Motor neuron (in vitro differentiated cells): ENCODE results near the gene BAIAP2L2. TPM values are rescaled to one million over a fixed set of nuclear protein-coding genes. Genes with fewer than 3 reads are reported as not detected.
"Not testable (repeated sequence)": the region's sequence is repeated elsewhere in the genome, so short reads cannot be mapped to it uniquely, and the experiment has no call there.

ENCODE experiments used
- ATAC-seq, 8 experiments: fragments of 200-7000 bp; cut with Tn5 transposase; replicated peaks in 6 of 8; 2 replicates each; pipeline ENCODE4 v1.8.0; 2021; ENCODE audit warnings: mild to moderate bottlenecking in 8 of 8, moderate library complexity in 8 of 8
- H3K27ac ChIP-seq, 2 donors: fragments of 250-450 bp; sonication (Bioruptor Pico); 2 replicates each; pipeline ENCODE4 v1.9.0; 2021; ENCODE audit warnings: antibody characterized with exemption in 2 of 2, mild to moderate bottlenecking in 2 of 2, moderate library complexity in 1 of 2
- H3K4me1 ChIP-seq, 2 donors: fragments of 250-450 bp; sonication (Bioruptor Pico); replicated peaks in 1 of 2; 2 replicates each; pipeline ENCODE4 v1.6.1; 2021; ENCODE audit warnings: antibody characterized with exemption in 2 of 2, mild to moderate bottlenecking in 2 of 2, moderate library complexity in 1 of 2
- H3K4me3 ChIP-seq, 5 donors: fragments of 250-450 bp; sonication (Bioruptor Pico); 2 replicates each; pipeline ENCODE4 v1.9.0; 2021; ENCODE audit warnings: antibody characterized with exemption in 5 of 5, mild to moderate bottlenecking in 5 of 5, moderate library complexity in 4 of 5
- WGBS, 10 experiments: fragments of 450-650 bp; shearing (Covaris generic); methylation state at CpG; one replicate each; pipeline ENCODE4 v1.0.0; 2022; 5-methylcytosine and 5-hydroxymethylcytosine counted together
- in situ Hi-C, 9 experiments: fragments of 400-800 bp; cut with MboI; loops; one replicate each; pipeline ENCODE4 v1.15.0; 2021; ENCODE audit warnings: low sequenced_read_pairs in 9 of 9, low pct_unique_long_range_greater_than_20kb in 2 of 9; ENCODE audit not compliant: unreplicated experiment in 9 of 9
- total RNA-seq, 8 experiments: library from RNA; unstranded; fragments of 300-600 nt; gene quantifications; 2 replicates each; pipeline versions ENCODE4 v1.2.3 to v1.2.4, GENCODE V29; 2022

BAIAP2L2 gene, protein sequence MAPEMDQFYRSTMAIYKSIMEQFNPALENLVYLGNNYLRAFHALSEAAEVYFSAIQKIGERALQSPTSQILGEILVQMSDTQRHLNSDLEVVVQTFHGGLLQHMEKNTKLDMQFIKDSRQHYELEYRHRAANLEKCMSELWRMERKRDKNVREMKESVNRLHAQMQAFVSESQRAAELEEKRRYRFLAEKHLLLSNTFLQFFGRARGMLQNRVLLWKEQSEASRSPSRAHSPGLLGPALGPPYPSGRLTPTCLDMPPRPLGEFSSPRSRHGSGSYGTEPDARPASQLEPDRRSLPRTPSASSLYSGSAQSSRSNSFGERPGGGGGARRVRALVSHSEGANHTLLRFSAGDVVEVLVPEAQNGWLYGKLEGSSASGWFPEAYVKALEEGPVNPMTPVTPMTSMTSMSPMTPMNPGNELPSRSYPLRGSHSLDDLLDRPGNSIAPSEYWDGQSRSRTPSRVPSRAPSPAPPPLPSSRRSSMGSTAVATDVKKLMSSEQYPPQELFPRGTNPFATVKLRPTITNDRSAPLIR
- total RNA-seq: 1 to 10 TPM in 2 of 8 experiments, under 1 TPM in 6; 0.21 to 4.2 (median 0.75) TPM

DNA sequence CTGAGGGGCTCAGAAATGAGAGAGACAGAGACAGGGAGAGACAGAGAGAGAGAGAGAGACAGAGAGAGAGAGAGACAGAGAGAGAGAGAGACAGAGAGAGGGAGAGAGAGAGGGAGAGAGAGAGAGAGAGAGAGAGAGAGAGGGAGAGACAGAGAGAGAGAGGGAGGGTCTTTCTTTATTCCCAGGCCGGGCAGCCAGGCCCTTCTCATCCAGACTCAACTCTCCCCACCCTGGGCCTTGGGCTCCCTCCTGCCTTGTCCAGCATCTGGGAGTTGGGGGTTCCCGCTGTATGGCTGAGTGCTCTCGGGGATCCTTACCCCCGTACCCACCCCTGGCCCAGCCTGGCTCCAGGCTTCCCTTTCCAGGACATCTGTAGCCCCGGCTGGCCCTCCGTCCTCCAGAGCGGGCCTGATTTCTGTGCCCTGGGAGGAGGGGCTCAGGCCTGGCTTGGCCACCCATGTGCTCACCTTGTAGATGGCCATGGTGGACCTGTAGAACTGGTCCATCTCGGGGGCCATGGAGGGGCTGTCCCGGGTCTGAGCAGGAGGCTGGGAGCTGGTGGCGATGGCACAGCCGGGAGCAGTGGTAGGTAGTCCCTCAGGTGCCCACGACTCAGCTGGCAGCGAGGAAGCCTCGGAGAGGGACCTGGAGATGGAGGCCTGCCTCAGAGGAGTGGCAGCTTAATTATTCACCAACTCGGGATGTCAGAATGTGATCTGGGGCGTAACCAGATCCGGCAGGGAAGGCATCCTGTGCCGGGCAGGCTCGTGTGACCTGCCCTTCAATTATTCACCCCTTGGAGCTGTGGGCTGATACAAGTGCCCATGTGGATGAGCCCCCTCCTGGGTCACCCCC is at the start of gene BAIAP2L2:
TSS of gene BAIAP2L2 (minus strand) at position 677 of the 855 bp plus-strand sequence. CDS start at position 518, 159 bp downstream.
- H3K27ac ChIP-seq: no peak within 1 kb of the TSS
- ATAC-seq: peak in 5 of 8 experiments; percentile 15 to 75 (median 53)
- in situ Hi-C loops: no loop called here
- no peak within 1 kb of the TSS for H3K4me3 ChIP-seq
- H3K4me1 ChIP-seq: peaks cover 4 to 13% of the 10 kb centered on the region in 2 donors
- WGBS, 10 experiments: 48 to 85% (median 59%) methylated on average over 2 to 6 of the region's 19 CpGs; no CpG with 5 or more reads in 6 of the 10 experiments

DNA sequence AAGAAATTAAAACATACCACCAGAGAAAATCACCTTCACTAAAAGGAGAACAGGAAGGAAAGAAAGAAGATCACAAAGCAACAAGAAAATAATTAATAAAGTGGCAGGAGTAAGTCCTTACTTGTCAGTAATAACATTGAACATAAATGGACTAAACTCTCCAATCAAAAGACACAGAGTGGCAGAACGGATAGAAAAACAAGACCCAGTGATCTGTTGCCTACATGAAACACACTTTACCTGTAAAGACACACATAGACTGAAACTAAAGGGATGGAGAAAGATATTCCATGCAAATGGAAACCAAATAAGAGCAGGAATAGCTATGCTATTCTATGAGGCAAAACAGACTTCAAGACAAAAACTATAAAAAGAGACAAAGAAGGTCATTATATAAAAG is 45.2 kb upstream of the BAIAP2L2 start:
- H3K4me3 ChIP-seq: no peak overlapping the region
- ATAC-seq: no peak
- H3K4me1 ChIP-seq: no peaks in the 10 kb centered on the region
- no peak overlapping the region for H3K27ac ChIP-seq
- in situ Hi-C loops: no loop called here
- WGBS, 10 experiments: 33 to 100% (median 67%) methylated on average over 1 of the region's 1 CpG; no CpG with 5 or more reads in 3 of the 10 experiments

DNA sequence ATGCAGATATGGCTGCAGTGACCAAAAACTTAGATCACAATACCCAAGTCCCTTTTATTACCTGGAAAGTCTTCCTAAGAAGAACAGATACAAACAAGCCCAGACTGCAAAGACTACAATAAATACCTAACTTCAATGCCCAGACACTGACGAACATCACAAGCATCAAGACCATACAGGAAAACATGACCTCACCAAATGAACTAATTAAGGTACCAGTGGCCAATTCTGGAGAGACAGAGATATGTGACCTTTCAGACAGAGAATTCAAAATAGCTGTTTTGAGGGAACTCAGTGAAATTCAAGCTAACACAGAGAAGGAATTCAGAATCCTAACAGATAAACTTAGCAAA is 44.1 kb upstream of the BAIAP2L2 start:
- H3K4me3 ChIP-seq, H3K4me1 ChIP-seq, H3K27ac ChIP-seq, in situ Hi-C loops, ATAC-seq: not testable (repeated sequence)
- WGBS, 10 experiments: 25 to 100% (median 83%) methylated on average over 1 of the region's 1 CpG; no CpG with 5 or more reads in 3 of the 10 experiments

DNA sequence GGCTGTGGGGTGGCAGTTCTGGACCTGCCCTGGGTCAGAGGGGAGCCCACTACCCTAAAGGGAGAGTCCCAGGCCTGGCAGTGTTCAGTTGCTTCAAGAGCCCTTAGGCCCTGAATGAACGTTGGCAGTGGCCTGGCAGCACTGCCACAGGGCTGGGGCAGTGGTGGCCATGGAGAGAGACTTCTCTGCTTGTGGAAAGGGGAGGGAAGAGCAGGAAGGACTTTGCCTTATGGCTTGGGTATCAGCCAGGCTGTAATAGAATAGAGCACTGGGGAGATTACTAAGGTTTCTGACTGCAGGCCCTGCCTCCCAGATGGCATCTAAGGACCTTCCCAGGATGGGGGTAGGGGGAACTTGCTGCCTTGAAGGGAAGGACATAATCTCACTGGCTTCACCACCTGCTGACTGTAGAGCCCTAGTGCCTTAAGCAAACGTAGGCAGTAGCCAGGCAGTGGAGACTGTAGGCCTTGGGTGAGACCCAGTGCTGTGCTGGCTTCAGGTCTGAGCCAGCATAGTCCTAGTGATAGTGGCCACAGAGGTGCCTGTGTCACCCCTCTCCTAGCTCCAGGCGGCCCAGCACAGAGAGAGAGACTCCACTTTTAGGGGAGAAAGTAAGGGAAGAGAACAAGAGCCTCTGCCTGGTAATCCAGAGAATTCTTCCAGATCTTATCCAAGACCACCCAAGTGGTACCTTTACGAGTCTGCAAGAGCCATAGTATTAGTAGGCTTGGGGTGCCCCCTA is 43.5 kb upstream of the BAIAP2L2 start:
- Histone ChIP-seq H3K27ac (no peak overlapping the region), H3K4me1 (no peaks in the 10 kb centered on the region), H3K4me3 (no peak overlapping the region)
- peak in 4 of 8 experiments; percentile 40 to 75 (median 43) for ATAC-seq
- 0 to 90% (median 50%) methylated on average over 1 to 2 of the region's 4 CpGs; no CpG with 5 or more reads in 5 of the 10 experiments for WGBS, 10 experiments
- in situ Hi-C loops: no loop called here

DNA sequence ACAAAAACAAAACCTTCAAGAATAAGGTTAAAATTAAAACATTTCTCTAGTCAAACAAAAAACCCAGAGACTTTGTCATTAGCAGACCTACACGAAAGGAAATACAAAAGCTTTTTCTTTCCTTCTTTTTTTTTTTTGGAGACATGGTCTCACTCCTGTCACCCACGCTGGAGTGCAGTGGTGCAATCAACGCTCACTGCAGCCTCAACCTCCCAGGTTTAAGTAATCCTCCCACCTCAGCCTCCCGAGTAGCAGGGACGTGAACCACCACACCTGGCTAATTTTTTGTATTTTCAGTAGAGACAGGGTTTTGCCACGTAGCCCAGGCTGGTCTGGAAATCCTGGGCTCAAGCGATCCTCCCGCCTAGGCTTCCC is 40.6 kb upstream of the BAIAP2L2 start:
- WGBS, 10 experiments: 40 to 100% (median 87%) methylated on average over 1 to 8 of the region's 8 CpGs; no CpG with 5 or more reads in 1 of the 10 experiments
- H3K27ac ChIP-seq: no peak overlapping the region
- ATAC-seq: no peak
- in situ Hi-C loops: no loop called here
- no peaks in the 10 kb centered on the region for H3K4me1 ChIP-seq
- H3K4me3 ChIP-seq: no peak overlapping the region

DNA sequence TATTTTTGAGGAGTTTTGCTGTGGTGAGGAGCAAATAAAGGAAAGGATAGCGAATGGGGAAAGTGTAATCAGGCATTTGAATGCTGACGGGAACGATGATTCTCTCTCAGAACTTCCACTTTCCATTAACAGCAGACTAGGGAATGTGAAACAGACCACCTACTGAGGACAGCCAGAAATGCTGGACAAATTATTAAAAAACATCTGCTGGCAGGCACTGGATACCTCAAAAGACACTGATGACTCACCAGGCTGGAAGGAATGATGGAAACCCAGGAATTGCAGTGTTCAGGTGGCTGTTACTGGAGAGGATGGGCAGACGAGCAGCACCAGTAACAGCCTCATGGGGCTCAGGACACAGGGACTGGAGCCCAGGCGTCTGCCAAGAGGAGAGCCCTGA is 37.8 kb upstream of the BAIAP2L2 start:
- no peak for ATAC-seq
- H3K27ac ChIP-seq: no peak overlapping the region
- no peaks in the 10 kb centered on the region for H3K4me1 ChIP-seq
- H3K4me3 ChIP-seq: no peak overlapping the region
- in situ Hi-C loops: no loop called here
- WGBS, 10 experiments: 20 to 100% (median 90%) methylated on average over 1 to 5 of the region's 5 CpGs; no CpG with 5 or more reads in 1 of the 10 experiments

DNA sequence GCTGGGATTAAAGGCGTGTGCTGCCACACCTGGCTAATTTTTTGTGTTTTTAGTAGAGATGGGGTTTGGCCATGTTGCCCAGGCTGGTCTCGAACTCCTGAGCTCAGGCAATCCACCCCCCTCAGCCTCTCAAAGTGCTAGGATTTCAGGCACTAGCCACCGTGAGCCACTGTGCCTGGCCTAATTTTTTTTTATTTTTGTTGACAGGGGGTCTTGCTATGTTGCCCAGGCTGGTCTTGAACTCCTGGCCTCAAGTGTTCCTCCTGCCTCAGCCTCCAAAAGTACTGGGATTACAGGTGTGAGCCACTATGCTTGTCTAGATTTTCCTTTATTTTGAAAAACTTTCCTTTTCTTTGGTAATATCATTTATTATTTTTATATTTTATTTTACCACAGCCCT is 35.7 kb upstream of the BAIAP2L2 start:
- in situ Hi-C loops, H3K4me3 ChIP-seq, H3K27ac ChIP-seq, H3K4me1 ChIP-seq, ATAC-seq: not testable (repeated sequence)
- WGBS, 10 experiments: 100% methylated on average over 1 to 2 of the region's 3 CpGs; no CpG with 5 or more reads in 6 of the 10 experiments

DNA sequence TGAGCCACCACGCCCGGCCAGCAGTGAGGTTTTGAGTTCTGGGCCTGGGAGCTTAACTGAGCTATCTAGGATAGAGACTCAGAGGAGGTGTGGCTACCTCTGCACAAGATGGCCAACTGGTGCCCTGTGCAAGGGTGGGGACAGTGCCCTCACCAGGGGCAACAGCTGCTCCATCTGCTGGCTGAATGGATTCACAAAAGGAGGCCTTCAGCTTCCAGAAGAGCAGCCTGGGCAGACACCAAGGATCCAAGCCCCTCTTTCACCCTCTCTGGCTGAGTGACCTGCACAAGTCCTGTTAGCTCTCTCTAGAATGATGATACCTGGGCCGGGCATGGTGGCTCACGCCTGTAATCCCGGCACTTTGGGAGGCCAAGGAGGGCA is 33.5 kb upstream of the BAIAP2L2 start:
- in situ Hi-C loops: no loop called here
- ATAC-seq: no peak

DNA sequence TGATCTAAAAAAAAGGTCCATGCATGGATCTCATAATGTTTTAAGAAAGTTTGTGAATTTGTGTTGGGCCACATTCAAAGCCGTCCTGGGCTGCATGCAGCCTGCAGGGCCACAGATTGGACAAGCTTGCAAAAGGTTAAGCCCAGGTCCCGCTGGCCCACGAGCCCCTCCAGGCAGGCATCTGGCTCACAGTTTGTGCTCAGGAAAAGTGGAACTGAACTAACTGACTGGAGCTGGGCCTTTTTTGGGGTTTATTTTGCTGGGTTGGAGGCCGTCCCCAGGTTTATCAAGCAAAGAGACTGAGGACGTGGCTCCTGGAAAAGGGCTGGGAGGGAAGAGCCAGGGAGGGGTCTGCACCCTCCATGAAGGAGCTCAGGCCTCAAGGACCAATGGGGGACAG is 32.1 kb upstream of the BAIAP2L2 start:
- no peak for ATAC-seq
- in situ Hi-C loops: no loop called here
- no peak overlapping the region for H3K27ac ChIP-seq
- H3K4me3 ChIP-seq: no peak overlapping the region
- H3K4me1 ChIP-seq: no peaks in the 10 kb centered on the region
- WGBS, 10 experiments: 80 to 100% (median 97%) methylated on average over 1 to 3 of the region's 5 CpGs; no CpG with 5 or more reads in 4 of the 10 experiments

More for the DNA sequence above, 33.5 kb upstream of the BAIAP2L2 start:
- Histone ChIP-seq H3K4me3 (no peak overlapping the region), H3K27ac (no peak overlapping the region), H3K4me1 (no peaks in the 10 kb centered on the region)
- 100% methylated on average over 1 to 2 of the region's 5 CpGs; no CpG with 5 or more reads in 7 of the 10 experiments for WGBS, 10 experiments

DNA sequence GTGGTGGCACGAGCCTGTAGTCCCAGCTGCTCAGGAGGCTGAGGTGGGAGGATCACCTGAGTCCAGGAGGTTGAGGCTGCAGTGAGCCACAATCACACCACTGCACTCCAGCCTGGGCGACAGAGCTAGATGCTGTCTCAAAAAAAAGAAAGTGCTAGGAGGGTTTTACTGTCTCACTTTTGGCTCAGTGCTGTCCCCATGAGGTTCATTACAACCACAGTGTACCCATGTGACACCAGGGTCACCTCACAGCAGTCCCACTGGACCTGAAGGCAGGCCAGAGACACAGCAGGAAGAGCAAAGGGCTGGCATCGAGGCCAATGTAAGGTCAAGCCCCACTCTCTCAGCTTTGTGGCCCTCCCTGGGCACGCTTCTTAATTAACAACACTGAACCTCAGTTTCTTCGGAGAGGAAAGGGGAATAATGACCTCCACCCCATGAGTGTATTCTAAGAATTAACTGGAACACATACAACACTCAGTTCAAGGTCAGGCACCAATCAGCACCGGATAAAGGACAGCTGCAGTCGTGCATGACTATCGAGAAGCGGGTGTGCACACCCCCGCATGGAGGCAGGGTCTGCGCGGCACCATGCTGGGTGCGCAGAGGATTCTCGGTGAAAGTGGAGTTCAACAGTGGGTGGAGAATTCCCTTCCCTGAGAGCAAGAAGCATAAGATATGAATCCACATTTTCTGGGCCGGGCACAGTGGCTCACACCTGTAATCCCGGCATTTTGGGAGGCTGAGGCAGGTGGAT is 30.9 kb upstream of the BAIAP2L2 start:
- H3K4me1 ChIP-seq: no peaks in the 10 kb centered on the region
- 40 to 100% (median 84%) methylated on average over 1 to 10 of the region's 16 CpGs; no CpG with 5 or more reads in 1 of the 10 experiments for WGBS, 10 experiments
- no peak overlapping the region for H3K27ac ChIP-seq
- H3K4me3 ChIP-seq: no peak overlapping the region
- in situ Hi-C loops: no loop called here
- ATAC-seq: no peak

DNA sequence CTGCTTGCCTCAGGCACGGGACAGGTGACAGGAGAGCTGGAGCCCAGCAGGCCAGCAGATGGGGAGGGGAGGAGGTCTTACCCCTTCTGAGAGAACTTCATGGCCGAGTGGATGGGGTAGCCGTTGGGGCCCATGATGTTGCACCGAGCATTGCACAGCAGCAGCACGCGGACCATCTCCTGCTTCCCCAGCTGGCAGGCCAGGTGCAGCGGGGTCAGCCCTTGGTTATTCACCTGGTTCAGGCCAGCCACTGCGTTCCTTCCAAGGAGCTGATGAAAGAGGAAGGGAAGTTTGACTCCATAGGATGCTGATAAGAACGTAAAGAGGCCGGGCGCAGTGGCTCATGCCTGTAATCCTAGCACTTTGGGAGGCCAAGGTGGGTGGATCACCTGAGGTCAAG is 29.4 kb upstream of the BAIAP2L2 start:
- no peak for ATAC-seq
- no peak overlapping the region for H3K4me3 ChIP-seq
- WGBS, 10 experiments: 67 to 100% (median 85%) methylated on average over 1 to 4 of the region's 11 CpGs; no CpG with 5 or more reads in 3 of the 10 experiments
- H3K27ac ChIP-seq: no peak overlapping the region
- no peaks in the 10 kb centered on the region for H3K4me1 ChIP-seq
- in situ Hi-C loops: no loop called here

DNA sequence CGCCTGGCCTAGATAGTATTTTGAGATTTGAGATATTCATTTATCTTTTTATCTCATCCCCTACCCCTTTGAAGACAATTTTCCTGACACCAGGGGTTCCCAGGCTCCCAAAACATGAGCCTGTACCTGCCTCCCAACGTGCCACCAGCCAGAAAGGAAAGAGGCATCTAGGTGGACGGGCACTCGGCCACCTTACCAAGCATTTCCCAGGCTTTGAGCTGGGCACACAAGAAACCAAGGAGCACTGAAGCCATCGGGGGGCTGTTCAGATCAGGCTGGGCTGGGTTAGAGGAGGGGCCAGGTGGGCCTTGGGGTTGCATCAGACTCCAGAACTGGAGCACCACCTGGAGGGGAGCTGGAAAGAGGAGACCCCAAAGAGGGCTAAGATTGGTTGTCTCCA is 28.5 kb upstream of the BAIAP2L2 start:
- Histone ChIP-seq H3K27ac (no peak overlapping the region), H3K4me3 (no peak overlapping the region), H3K4me1 (no peaks in the 10 kb centered on the region)
- in situ Hi-C loops: no loop called here
- ATAC-seq: no peak
- 64 to 100% (median 80%) methylated on average over 1 to 4 of the region's 5 CpGs; no CpG with 5 or more reads in 5 of the 10 experiments for WGBS, 10 experiments
